Inflammatory macrophage treated with lipopolysaccharide for 1 hour (primary cell): ENCODE measurements around the gene PRKD2.
A peak's percentile ranks its signal among the peaks of the same experiment; 100 is the strongest.
"Not testable (repeated sequence)": the region's sequence is repeated elsewhere in the genome, so short reads cannot be mapped to it uniquely, and the experiment has no call there.

Experiments used
- DNase-seq, 2 donors: peaks; one replicate each; pipeline ENCODE4 v3.0.0-alpha.2; 2020 to 2022

The PRKD2 gene

DNA sequence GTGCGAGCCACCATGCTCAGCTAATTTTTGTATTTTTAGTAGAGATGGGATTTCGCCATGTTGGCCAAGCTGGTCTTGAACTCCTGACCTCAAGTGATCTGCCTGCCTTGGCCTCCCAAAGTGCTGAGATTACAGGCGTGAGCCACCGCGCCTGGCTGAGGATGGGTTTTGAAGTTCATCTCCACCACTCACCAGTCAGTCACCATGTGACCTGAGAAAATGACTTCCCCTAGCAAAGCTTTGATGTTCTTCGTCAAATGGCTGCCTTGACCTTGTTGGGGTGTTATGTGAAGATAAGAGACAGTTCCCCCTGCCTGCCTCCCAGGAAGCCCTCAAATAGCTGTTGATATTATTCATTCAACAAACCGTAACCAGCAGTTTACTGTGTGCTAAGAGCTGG lies 87.9 kb downstream of the PRKD2 start:
- DNase-seq: not testable (repeated sequence)

DNA sequence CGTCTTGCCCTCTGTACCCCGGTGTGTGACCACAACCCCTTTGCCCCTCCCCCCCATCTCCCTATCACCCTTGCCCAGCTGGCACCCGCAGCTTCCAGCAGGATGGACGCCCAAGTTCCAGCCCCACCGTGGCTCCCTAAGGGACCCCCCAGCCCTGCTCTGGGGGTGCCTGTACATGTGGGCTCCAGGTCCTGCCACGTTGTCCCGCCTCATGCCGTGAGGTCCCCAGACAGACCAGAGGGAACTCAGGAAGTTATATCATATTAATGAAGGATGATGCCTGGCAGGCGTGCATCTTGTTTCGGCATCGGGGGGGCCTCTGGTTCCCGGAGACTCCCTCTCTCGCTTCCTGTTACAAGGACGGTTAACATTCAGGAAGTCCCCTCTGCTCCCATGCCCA lies 90.5 kb downstream of the PRKD2 start:
- DNase-seq: no peak

GRCh38 chr19:46625731-46626130 lies 91.2 kb downstream of the PRKD2 start:
- DNase-seq: no peak

- peak; percentile 61 to 65 for DNase-seq
These were observed 91.8 kb downstream of the PRKD2 start, which contains the start of gene PTGIR for GRCh38 chr19:46624958-46625661. TSS of gene PTGIR (minus strand) at chr19:46625089. CDS start at chr19:46624225, 864 bp downstream.
